Measurements from ENCODE around the gene RBM19. TPM values are rescaled to one million over a fixed set of nuclear protein-coding genes. Genes with fewer than 3 reads are reported as not detected.
"Not testable (repeated sequence)": the region's sequence is repeated elsewhere in the genome, so short reads cannot be mapped to it uniquely, and the experiment has no call there.

The RBM19 gene
- polyA plus RNA-seq, 4 donors = 19.9 to 40.5 (median 27.2) TPM

- no peak for DNase-seq (ENCODE audit: low read depth in 4 of 4, low spot score in 3 of 4)
Observed at GRCh38 chr12:113906411-113907200, 59.5 kb downstream of the RBM19 start.

GRCh38 chr12:113905829-113906228 is 60.3 kb downstream of the RBM19 start:
- DNase-seq (ENCODE audit: low read depth in 4 of 4, low spot score in 3 of 4) = no peak

DNA sequence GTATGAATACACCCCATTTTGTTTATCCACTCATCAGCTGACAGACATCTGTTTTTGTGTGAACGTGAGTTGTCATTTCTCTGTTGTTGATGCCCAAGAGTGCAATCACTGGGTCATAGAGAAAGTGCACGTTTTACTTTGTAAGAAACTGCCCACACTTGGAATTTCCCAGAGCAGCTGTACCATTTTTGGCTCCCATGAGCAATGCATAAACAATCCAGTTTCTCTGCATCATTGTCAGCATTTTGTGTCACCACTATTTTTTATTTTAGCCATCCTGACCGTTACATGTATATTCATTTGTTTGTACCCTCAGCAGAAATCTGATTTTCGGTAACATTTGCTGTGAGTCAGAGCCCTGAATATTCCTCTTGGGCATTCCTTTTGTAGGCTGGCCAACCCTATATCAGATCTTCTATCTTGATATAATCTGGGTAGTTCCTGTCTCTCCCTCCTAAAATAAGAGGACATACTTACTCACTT is 62.7 kb downstream of the RBM19 start:
- DNase-seq (ENCODE audit: low read depth in 4 of 4, low spot score in 3 of 4) = no peak

GRCh38 chr12:113901319-113901718 is 64.8 kb downstream of the RBM19 start:
- DNase-seq (ENCODE audit: low read depth in 4 of 4, low spot score in 3 of 4) = not testable (repeated sequence)

DNA sequence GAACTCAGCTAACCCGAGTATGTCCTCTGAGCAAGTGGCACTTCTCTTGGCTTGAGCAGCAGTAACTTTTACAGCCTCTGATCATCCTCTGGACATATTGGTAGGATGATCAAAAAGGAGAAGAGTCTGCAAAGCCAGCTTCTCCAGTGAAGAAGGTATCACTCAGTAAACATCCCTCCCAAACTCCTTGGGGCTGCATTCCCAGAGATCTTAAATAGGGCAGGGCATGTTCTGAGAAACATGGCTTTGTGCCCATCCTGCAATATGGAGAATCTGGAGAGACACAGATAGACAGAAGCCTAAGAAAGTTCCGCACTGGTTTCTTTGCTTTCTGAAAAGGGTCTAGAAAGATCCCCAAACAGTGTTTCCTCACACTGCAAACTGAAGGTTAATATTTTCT is 65.4 kb downstream of the RBM19 start:
- DNase-seq (ENCODE audit: low read depth in 4 of 4, low spot score in 3 of 4) = no peak

DNA sequence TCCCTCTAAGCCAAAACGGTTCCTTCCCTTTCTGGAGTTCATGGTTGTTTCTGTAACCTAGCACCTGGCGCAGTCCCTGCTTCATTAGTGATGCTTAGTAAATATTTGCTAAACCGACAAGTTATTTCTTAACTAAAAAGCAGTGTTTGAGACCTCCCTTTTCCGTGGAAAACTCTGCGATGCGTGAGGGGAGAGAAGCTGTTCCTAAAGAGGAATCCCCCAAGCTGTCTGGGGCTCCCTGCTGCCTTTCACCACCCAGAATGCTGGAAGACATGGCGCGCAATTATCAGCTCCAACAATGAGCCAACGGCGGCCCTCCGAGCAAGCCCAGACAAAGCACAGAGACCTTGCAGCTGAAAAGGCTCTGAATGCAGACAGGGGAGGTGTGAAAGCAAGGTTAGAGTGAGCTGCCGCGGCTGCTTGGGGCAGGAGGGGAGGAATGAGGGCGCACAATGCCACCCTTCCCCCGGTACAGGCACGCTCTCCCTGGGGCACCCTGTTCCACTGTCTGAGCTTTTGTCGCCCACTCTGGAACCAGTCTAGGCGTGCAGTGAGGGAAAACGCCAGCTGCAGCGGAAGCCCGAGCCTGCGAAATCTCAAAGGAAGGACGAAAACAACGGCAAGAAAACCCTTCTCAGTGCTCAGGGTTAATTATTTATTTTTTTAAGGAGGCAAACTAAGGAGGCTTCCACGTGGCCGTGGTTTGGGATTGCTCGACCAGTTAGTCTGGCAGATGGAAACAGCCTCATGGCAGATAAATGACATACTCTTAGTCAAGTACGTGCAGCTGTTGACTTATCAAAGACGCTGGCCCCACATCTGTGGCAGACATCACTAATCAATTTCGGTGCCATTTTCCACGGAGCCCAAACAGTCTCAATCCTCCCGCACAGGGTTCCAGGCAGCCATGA is 66.3 kb downstream of the RBM19 start:
- no peak for DNase-seq (ENCODE audit: low read depth in 4 of 4, low spot score in 3 of 4)

- DNase-seq (ENCODE audit: low read depth in 4 of 4, low spot score in 3 of 4) = no peak
Observed at GRCh38 chr12:113899042-113899560, 67.0 kb downstream of the RBM19 start.

GRCh38 chr12:113898466-113898865 is 67.7 kb downstream of the RBM19 start:
- DNase-seq (ENCODE audit: low read depth in 4 of 4, low spot score in 3 of 4) = no peak

- no peak for DNase-seq (ENCODE audit: low read depth in 4 of 4, low spot score in 3 of 4)
Observed at GRCh38 chr12:113897406-113897805, 68.7 kb downstream of the RBM19 start.

DNA sequence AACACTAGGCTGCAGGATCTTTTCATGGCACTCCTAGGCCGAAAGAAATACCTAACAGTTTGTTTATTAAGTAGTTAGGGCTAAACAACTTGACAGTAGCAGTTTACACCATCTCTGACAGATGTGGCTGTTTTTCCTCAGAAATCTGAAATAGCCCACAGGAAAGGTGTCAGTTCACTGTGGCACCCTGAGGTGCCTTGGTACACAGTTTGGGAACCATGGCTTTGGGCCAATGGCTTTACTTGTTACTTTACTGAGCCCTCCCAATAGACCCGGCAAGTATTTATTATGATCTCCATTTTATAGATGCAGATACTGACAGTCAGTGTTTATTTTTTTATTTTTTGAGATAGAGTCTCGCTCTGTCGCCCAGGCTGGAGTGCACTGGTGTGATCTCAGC is 69.3 kb downstream of the RBM19 start:
- no peak for DNase-seq (ENCODE audit: low read depth in 4 of 4, low spot score in 3 of 4)

DNA sequence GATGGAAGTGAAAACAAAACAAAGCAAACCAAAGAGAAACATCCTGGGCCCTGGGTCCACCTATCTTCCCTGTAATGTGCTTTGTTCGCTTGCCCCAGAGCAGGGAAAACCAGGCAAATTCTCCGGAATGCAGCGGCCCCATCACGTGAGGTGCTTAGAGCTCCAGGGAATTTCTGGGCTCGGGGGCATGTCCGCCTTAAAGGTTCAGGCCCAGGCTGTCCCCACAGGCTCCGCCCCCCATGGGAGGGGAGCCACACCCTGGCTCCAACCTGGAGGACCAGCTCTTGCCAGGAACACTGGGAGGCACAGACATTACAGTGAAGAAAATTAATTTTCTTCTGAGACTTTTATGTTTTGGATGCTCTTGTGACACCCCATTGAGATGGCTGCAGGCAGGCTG is 69.9 kb downstream of the RBM19 start:
- no peak for DNase-seq (ENCODE audit: low read depth in 4 of 4, low spot score in 3 of 4)

- no peak for DNase-seq (ENCODE audit: low read depth in 4 of 4, low spot score in 3 of 4)
Observed at GRCh38 chr12:113895176-113895575, 70.9 kb downstream of the RBM19 start.

- DNase-seq (ENCODE audit: low read depth in 4 of 4, low spot score in 3 of 4) = no peak
Observed at GRCh38 chr12:113894697-113895096, 71.4 kb downstream of the RBM19 start.

DNA sequence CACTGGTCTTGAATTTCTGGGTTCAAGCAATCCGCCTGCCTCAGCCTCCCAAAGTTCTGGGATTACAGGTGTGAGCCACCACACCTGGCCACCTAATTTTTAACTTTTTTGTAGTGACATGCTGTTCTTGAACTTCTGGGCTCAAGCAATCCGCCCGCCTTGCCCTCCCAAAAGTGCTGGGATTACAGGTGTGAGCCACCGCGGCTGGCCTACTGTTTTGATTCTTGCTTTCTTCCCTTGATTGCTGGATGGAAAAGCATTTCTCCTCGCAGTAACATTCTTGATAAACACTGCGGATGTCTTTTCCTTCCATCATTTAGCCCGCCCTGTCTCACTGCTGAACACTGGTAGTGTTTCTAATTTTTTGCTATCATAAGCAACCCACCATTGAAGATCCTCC is 72.9 kb downstream of the RBM19 start:
- DNase-seq (ENCODE audit: low read depth in 4 of 4, low spot score in 3 of 4) = no peak

GRCh38 chr12:113892556-113892955 is 73.6 kb downstream of the RBM19 start:
- DNase-seq (ENCODE audit: low read depth in 4 of 4, low spot score in 3 of 4) = no peak

DNA sequence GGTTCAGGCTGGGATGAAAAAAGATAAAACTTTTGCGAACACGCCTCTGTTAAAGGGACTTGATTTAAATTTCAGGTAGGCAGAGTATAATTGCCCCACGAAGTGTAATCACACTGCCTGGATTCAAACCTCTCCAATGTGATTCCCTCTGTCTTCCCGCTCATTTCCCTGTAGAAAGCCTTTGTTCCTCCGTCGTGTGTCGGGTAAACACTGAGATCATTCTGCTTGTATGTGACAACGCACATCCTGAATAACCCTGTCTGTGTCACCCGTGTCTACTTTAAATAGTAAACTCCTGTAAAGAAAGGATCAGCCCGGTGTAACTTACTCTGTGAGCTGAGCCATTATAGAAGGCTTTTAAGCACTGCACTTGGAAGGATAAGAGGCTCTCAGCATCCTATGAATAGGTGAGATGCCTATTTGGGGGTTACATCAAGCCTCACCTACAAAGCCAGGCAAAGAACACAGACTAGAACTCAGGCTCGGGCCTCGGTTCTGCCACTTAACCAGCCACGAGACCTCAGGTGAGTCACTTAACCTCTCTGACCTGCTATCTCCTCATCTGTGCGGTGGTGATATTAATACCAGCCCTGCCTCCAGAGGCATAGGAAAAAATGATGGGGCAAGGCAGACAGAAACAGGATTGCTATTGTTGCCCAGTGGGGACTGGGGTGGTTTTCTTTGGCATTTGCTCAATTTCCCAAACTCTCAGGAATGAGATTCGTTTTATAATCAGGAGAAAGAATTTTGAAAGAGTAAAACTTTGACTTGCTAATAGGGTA is 74.2 kb downstream of the RBM19 start:
- no peak for DNase-seq (ENCODE audit: low read depth in 4 of 4, low spot score in 3 of 4)

- DNase-seq (ENCODE audit: low read depth in 4 of 4, low spot score in 3 of 4) = no peak
Observed at GRCh38 chr12:113891167-113891692, 74.9 kb downstream of the RBM19 start.

- DNase-seq (ENCODE audit: low read depth in 4 of 4, low spot score in 3 of 4) = no peak
Observed at GRCh38 chr12:113889891-113890581, 76.1 kb downstream of the RBM19 start.

DNA sequence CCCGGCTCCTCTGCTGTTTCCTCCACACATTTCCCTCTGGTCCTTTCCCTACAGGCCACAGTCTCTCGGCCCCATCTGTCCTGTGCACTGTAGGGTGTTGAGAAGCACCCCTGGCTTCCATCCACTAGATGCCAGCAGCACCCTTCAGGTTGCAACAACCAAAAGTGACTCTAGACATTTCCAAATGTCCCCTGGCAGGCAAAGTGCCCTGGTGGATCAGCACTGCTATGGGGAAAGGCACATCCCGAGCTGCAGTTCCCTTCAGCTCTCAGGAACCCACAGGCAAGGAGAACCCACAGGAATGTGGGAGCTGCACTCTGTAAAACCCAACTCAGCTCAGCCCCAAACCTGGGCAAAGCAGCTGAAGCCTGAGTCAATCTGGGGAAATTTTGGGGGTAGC is 77.0 kb downstream of the RBM19 start:
- DNase-seq (ENCODE audit: low read depth in 4 of 4, low spot score in 3 of 4) = no peak

DNA sequence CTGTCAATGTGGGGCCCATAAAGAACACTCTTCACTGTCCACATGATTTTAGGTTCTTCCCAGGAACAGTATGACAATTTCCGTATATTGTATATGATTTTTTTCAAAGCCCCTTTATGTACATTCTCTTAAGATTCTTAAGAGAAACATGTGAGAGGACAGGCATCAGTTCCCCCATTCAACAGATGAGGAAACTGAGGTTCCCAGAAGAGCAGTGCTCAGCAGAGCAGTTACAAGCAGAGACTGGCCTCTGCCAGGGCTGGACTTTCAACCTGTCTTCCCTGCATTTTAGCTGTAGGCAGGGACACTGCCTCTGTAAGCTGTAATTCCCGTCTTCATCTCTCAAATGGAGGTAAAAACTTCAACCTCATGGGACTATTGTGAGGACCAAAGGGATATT is 77.7 kb downstream of the RBM19 start:
- DNase-seq (ENCODE audit: low read depth in 4 of 4, low spot score in 3 of 4) = no peak

Data from left renal pelvis (tissue), 4 donors.